GM20000 (cell line): ENCODE measurements around the gene ENO2.
"Not testable (repeated sequence)": the region's sequence is repeated elsewhere in the genome, so short reads cannot be mapped to it uniquely, and the experiment has no call there.

Source experiments
- DNase-seq: peaks from one replicate; pipeline ENCODE4 v3.0.0; 2012; ENCODE audit warnings: low spot score
- TF ChIP-seq, protein P1 (sequence below): IDR thresholded peaks from 2 replicates; pipeline ENCODE4 v1.5.1; 2012; ENCODE audit warnings: mild to moderate bottlenecking, control low read depth; ENCODE audit errors: extremely low read depth, missing control alignments

Gene ENO2

DNA sequence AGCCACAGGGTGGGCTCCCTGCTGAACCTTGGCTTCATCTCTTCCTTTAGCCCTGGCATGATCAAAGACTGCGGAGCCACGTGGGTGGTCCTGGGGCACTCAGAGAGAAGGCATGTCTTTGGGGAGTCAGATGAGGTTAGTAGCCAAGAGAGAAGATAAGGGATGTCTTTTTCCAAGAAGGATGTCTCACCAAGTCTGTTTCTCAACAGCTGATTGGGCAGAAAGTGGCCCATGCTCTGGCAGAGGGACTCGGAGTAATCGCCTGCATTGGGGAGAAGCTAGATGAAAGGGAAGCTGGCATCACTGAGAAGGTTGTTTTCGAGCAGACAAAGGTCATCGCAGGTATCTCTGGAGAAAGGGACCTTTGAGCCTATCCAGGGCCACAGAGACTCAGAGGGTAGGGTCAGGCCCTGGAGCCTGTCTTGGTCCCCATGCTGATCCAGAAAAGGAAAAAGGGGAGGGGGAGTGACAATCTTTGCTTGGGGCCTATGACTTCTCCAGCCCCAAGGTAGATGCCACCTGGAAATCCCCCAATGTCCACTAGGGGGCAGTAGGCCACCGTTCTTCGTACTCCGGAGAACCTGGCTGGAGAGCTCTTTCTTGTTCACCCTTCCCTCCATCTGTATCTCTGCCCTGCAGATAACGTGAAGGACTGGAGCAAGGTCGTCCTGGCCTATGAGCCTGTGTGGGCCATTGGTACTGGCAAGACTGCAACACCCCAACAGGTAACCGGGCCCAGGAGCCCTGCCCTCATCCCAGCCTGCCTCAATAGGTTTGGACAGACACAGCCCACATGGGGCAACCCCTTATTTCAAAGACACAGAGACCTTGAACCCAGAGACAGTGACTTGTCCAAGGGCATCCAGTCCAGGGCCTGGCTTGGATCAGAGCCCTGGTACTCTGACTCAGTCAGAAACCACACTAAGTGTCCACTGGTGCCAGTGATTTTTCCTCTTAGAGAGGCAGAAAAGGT is 45.0 kb upstream of the ENO2 start:
- TF ChIP-seq, protein P1, sequence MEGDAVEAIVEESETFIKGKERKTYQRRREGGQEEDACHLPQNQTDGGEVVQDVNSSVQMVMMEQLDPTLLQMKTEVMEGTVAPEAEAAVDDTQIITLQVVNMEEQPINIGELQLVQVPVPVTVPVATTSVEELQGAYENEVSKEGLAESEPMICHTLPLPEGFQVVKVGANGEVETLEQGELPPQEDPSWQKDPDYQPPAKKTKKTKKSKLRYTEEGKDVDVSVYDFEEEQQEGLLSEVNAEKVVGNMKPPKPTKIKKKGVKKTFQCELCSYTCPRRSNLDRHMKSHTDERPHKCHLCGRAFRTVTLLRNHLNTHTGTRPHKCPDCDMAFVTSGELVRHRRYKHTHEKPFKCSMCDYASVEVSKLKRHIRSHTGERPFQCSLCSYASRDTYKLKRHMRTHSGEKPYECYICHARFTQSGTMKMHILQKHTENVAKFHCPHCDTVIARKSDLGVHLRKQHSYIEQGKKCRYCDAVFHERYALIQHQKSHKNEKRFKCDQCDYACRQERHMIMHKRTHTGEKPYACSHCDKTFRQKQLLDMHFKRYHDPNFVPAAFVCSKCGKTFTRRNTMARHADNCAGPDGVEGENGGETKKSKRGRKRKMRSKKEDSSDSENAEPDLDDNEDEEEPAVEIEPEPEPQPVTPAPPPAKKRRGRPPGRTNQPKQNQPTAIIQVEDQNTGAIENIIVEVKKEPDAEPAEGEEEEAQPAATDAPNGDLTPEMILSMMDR: peak; percentile 74
- DNase-seq: peak; percentile 83

GRCh38 chr12:6870304-6870703 is 44.1 kb upstream of the ENO2 start:
- DNase-seq: not testable (repeated sequence)

DNA sequence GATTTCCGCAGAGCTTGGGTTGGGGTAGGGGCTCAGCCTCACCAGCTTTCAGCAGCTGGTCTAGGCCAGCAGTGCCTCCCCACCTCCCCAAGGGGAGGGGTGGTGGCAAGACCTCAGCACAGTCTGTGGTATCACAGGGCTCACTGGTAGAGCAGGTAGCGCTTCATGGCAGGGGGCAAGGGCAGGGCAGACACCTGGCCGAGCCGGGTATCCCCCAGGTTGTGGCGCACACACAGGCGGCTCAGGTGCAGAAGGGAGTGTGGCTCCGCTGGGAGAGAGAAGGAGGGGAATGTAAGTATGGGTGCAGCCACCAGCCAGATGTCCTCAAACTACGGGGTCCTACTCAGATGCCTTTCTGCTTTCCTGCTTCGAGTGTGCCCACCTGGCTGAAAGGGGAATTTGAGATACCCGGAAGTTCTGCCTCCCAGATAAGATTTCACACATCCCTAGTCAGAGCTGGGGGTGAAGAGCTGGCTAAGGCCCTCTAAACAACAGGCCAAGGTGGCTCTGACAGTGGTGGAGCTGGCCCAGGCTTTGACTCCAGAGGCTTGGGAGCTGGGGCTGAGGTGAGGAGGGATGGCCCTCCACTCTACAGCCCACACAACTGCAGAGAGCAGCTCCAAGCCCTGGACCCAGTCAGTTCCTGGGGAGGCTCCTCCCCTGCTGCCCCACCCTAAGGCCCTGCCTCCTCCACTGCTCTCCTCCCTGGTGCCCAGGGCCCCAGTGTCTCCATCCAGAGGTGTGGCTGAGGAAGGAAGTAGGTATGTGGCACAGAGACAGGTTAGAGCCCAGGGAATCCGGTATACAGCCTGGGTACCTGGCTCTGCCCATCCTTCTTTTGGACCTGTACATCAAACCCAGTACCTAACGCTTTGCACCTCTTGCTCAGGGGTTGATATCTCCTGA is 43.1 kb upstream of the ENO2 start:
- peak; percentile 57 for DNase-seq
- TF ChIP-seq, protein P1: no peak

DNA sequence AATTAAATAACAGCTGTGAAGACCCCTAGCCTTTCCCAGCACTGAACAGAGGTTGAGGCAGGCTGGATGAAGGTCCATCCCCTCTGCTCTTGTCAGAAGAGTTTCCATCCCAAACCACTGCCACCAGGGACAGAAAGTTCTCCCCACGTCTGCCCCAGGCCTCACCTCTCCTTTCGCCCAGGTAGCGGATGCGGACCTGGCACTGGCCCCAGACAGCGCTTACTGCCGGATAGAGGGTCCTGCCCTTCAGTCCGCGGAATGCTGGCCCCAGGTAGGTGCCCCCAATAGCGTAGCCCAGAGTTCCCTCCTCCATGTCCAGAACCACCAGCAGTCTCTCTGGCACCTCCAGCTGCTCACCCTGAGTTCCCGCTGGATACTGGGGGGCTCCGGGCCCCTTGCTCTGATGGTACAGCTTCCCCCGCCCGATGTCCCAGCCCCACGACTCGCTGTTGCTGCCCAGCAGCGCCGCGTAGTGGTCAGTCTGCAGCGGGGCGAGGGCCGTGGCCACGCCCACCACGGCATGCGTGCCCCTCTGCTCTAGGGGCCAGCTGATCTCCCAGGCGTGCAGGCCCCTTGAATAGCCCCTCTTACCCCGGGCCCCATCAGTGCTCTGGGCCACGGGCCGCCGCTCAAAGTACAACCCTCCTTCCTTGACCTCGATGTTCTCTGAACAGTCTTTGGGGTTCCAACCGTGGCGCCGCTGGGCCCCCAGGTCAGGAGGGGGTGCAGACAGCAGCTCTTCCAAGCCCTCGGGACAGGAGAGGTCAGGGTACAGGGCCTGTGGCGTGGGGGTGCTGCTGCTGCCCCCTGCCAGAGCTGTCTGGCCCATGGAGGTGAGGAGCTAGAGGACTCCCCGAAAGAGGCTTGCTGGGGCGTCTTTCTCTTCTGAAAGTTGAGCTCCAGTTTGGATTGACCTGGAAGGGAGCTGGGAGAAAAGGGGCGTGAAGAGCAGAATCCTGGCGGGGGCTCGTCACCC is 42.0 kb upstream of the ENO2 start:
- TF ChIP-seq, protein P1: peak; percentile 100
- DNase-seq: peak; percentile 89

GRCh38 chr12:6873094-6874014 is 41.0 kb upstream of the ENO2 start, which contains the start of gene SPSB2:
SPSB2 (minus strand) TSS chr12:6873303; CDS start chr12:6872901, 402 bp downstream.
- peak; percentile 98 for DNase-seq
- TF ChIP-seq, protein P1: no peak

GRCh38 chr12:6874015-6874368 is 40.4 kb upstream of the ENO2 start:
- not testable (repeated sequence) for DNase-seq

- not testable (repeated sequence) for DNase-seq
Observed at GRCh38 chr12:6879824-6880223, 34.6 kb upstream of the ENO2 start.

GRCh38 chr12:6883252-6883651 is 31.1 kb upstream of the ENO2 start:
- DNase-seq: no peak
- TF ChIP-seq, protein P1: no peak
